ENCODE measurements around the gene UBXN4. TPM values are rescaled to one million over a fixed set of nuclear protein-coding genes. Genes with fewer than 3 reads are reported as not detected.

Gene UBXN4
- total and polyA plus RNA-seq, 2 of the 13 experiments (the other 11 are each of a cell fraction or from before 2014, with no cell fraction given): 74.2 to 104 TPM

GRCh38 chr2:135742325-135742757, 686 bp downstream of the UBXN4 start (continued):
- TF ChIP-seq TCF12 (IDR thresholded peaks at IDR 0.05) (no peak), TCF12 (CRISPR knock-in tag; IDR thresholded peaks at IDR 0.05) (peak; percentile 80; the same call in 1 of the 2 replicates), MIXL1 (CRISPR knock-in tag; IDR thresholded peaks at IDR 0.05) (peak; percentile 34; the same call in 1 of the 2 replicates), TFDP1 (CRISPR knock-in tag; IDR thresholded peaks at IDR 0.05; ENCODE audit: borderline replicate concordance) (0 out of 2 replicates have a peak, but pooled peaks have one; percentile 15), FOXP4 (CRISPR knock-in tag; IDR thresholded peaks at IDR 0.05) (no peak), FIP1L1 (IDR thresholded peaks at IDR 0.05; ENCODE audit: borderline replicate concordance, insufficient read depth, low read depth, low read length) (no peak), ZFP62 (CRISPR knock-in tag; IDR thresholded peaks at IDR 0.05) (no peak), ZSCAN25 (CRISPR knock-in tag; IDR thresholded peaks at IDR 0.05) (peak; percentile 88), ZBTB42 (CRISPR knock-in tag; IDR thresholded peaks at IDR 0.05) (0 out of 2 replicates have a peak, but pooled peaks have one; percentile 11), ZNF691 (CRISPR knock-in tag; IDR thresholded peaks at IDR 0.05; ENCODE audit: borderline replicate concordance, low read depth) (no peak), CREB1 (IDR thresholded peaks at IDR 0.05) (no peak), CREB1 (CRISPR knock-in tag; IDR thresholded peaks at IDR 0.05) (no peak), ATF6 (CRISPR knock-in tag; conservative IDR thresholded peaks at IDR 0.05) (no peak), MAFF (IDR thresholded peaks at IDR 0.05; ENCODE audit: low read depth, low read length) (peak; percentile 59), MED8 (CRISPR knock-in tag; IDR thresholded peaks at IDR 0.05; ENCODE audit: insufficient replicate concordance) (peak; percentile 6), POLR2AphosphoS2 (IDR thresholded peaks at IDR 0.05; ENCODE audit: low read depth, low read length) (no peak), CENPT (CRISPR knock-in tag; IDR thresholded peaks at IDR 0.05; ENCODE audit: low read depth) (no peak), TFAP4 (IDR thresholded peaks at IDR 0.05; ENCODE audit: borderline replicate concordance, low read depth) (peak; percentile 36; the same call in 1 of the 2 replicates), RARA (CRISPR knock-in tag; IDR thresholded peaks at IDR 0.05) (peak; percentile 46; the same call in 1 of the 2 replicates), ZNF883 (CRISPR knock-in tag; IDR thresholded peaks at IDR 0.05; ENCODE audit: not compliant biosample characterization) (peak; percentile 0), ZNF549 (CRISPR knock-in tag; IDR thresholded peaks at IDR 0.05) (no peak; the same call in 1 of the 2 replicates), HMGA1 (CRISPR knock-in tag; conservative IDR thresholded peaks at IDR 0.05) (no peak), SNAI1 (CRISPR knock-in tag; IDR thresholded peaks at IDR 0.05; ENCODE audit: borderline replicate concordance) (0 out of 2 replicates have a peak, but pooled peaks have one; percentile 64), EHMT2 (IDR thresholded peaks at IDR 0.05; ENCODE audit: borderline replicate concordance, low read depth, low read length) (no peak), KLF6 (CRISPR knock-in tag; IDR thresholded peaks at IDR 0.05) (0 out of 2 replicates have a peak, but pooled peaks have one; percentile 2)

Data from HepG2 (cell line).